Activated CD4-positive, alpha-beta T cell treated with anti-CD3 and anti-CD28 coated beads for 4 hours (primary cell): ENCODE measurements around the gene SCRG1.

Experiments
- DNase-seq, 2 donors: peaks; one replicate each; pipeline ENCODE4 v3.0.0-alpha.2; 2020

The SCRG1 gene

DNA sequence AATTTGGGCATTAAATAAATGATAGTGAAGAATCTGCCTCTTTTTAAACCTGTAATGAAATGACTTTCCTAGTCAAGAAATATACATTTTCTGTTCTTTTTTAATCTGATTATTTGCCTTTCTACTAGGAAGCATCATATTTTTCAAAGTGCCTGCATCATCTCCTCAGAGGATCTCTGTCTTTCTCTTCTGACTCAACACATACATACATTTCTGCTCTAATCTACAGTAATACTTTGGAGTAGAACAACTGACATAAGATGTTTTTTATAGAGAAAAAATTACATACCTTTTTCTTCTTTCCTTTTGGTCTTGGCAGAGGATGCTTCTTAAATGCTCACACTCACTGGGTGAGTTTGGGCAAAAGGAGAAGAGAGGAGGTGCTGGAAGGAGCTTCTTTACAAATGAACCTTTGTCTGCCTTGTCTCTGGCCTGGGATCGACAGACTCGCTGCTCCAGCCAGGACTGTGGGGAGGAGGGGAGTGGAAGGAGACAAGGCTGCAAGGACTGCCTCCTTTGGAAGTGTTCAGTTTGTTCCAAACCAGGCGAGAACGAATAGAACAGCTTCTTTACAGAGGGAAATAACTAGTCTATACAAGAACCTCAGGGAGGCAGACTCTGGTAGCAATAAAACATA lies at the start of gene SCRG1:
Gene SCRG1 (minus strand): TSS at position 338 of the 637 bp plus-strand sequence. CDS start 7,702 bp downstream, outside the sequence.
- DNase-seq, result no peak

DNA sequence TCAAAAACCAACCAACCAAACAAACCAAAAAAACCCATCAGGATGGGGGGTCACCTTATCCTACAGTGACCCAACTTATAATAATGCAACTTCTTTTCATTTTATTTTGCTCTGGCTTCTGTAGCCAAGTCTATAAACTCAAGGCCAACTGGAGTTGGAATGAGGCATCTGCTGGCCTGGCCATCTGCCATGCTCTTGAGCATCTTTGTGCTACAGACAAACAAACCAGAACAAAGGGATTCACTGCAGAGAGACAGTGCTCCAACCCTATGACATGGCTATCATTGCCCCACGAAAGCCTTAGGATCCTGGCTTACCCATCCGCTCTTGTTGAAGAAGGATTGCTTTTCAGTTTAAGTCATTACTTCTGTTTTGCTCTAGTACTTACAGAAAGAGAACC lies 49.2 kb upstream of the SCRG1 start:
- no peak for DNase-seq

DNA sequence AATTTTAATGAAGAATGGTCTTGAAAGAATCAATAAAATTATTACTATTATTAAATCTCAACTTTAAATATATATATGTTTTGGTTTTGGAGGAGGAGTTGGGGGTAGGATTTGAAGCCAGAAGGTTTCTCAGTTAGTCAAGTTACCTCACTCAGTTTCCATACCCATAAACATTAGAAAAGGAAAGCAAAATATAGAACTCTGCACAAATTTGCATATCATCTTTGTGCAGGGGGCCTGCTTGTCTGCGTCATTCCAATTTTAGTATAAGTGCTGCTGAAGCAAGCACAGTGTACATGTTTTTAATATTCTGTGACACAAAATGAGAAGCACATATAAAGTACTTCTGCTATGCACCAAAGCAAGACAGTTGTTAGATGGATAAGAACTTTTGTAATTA lies 47.5 kb upstream of the SCRG1 start:
- DNase-seq, result no peak

DNA sequence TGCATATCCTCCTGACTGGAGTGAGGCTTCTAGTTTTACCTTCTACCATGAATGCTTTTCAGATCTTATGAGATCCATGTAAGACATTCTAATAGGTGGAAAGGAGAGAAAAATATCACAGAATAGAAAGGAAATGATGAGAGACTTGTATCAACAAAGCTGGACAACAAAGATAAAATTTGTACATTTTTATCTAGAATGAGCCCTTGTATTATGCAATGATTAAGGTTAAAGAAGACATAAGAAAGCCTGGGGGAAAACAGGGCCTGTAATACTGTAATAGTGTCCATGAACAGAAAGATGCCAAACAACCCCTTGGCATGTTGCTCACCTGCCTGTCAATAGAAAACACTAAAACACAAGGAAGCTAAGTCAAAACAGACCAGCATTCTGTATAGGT lies 44.2 kb upstream of the SCRG1 start:
- no peak for DNase-seq

DNA sequence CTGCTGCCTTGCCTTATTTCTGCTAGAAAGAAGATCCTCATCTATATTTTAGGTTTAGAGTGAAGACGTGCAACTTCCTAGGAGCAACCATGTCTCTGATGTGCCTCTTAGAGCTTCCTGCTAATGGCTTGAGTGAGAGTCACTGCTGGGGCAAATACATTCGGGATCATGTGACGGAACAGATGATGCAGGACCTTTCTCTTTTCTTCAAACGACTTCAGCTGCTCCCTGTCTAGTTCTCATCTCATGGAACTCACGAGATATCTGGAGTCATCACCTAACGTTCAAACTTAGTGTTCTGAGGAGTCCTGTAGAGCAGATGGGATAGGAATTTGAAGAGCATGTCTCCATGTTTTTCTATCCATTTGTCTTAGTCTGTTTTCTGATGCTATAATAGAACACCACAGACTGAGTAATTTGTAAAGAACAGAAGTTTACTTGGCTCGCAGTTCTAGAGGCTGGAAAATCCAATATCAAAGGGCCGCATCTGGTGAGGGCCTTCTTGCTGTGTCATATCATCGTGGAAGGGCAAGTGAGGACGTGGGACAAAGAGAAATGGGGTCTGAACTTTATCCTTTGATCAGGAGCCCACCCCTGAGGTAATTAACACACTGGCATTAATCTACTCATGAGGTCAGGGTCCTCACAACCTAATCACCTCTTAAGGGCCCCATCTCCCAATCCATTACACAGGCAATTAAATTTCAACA lies 43.5 kb upstream of the SCRG1 start:
- no peak for DNase-seq

DNA sequence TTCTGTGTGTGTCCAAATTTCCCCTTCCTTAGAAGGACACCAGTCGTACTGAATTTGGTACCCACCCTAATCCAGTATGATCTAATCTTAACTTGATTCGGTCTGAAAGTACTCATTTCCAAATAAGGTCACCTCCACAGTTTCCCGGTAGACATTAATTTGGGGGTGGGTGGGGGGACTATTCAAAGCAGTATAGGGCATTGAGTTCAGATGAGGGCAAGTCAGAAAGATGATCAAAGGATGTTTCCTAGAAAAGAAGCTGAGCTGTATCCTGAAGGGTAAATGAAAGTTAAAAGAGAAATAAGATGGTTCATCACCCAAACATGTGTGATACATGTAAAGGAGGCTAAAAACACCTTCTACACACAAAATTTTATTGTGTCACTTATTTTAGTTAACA lies 42.0 kb upstream of the SCRG1 start:
- DNase-seq, result no peak

DNA sequence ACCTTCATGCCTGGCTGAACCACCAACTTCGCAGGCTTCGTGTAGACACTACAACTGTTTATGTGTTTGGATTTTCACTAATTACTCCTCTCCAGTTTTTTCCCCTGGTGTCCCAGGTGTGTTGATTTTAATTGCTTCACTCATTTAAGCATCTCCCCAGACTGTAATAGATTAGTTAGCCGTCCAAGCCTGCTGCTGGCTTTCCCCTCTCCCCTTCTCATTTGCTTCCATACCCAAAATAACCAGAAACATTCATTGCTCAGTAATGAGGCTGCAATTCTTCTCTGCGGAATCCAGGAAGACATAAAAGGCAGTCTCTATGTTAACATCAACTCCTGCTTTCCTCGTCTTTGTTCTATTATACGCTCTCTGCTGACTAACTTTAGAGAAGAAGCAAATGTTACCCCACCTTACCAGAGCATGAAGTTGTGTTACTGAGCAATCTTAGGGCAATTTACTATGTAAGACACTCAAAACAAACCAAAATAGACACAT lies 37.9 kb upstream of the SCRG1 start:
- no peak for DNase-seq

DNA sequence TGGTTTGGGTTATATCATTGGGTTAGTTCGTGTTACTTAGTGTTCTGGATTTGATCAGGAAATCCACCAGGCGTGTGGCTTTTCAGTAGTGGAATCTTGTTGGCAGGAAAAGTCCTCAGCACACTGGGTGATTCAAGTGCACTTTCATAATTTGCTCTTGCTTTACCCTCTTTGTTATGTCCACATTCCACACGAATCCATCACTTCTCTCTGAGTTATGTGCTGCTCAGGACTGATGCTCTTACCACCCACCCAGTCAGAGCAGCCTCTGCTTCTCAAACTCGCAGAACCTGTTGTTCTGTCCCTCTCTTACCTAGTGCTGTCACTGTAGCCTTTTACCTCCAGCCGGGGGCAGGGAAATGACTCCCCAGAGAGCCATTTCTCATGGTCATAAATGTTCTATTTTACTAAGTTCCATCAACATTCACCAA lies 37.2 kb upstream of the SCRG1 start:
- DNase-seq, result no peak

DNA sequence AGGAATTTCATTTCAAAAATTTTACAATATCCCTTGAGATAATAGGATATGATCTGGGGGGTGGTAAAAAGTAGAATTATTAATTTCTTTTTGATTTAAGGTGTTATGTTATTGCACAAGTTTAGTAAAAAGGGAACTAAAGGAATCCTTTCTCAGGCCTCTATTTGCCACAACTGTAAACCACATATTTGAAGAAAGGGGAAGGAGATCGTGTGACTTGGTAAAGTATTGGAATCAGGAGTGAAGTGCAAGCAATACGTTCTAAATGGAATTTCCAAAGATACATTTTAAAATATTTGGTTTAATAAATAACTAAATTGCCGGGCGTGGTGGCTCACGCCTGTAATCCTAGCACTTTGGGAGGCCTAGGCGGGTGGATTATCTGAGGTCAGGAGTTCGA lies 35.3 kb upstream of the SCRG1 start:
- DNase-seq, result no peak

DNA sequence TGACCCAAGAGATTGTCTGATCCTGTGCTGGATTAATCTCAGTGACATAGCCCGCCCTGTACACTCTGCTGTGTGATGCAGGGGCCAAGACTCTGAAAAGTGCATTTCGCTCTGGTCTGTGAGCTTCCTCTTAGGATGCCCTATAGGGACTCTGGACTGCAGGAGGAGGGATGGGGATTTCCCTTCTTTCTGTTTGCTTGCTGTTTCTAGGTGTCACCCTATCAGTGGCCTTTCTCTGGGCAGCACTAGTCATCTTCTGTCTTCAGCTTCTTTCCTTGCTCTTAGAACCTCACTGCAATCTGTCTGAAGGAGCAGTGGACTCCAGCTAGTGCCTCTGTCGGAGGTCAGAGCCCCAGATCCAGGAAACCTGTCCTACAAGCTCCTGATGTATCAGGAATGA lies 34.5 kb upstream of the SCRG1 start:
- DNase-seq, result no peak

DNA sequence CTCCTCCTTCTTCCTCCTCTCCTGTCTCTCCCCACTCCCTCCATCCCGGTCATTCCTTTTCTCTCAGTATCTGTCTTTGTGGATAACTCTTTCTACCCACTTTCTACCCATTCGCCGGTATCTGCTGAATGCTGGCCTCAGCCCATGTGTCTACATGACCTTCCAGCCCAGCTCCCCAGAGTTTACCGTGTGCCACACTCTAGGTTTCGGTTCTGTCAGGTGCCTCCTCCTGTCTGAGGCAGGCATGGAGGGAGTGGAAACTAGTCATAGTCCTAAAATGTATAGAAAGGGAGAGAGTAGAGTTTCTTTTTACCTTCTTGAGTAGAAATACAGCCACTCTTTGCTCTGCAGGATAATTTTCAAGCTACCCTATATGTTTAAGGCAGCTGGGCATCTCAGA lies 33.5 kb upstream of the SCRG1 start:
- DNase-seq, result no peak

DNA sequence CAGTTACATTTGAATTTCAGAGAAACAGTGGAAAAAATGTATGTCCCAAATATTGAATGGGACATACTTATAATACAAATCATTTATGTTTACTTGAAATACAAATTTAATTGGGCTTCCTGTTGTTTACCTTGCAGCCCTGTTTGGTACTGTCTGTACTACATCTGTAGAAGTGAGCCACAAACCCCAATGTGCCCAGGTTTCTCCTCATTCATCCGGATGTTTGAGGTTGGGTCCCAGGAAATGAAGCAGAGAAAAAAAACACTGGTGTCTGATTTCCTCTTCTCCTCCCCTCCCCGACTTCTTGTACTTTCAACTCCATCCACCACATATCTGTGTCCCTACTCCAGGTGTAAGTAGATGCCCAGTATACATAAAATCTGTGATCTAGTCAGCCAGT lies 27.1 kb upstream of the SCRG1 start:
- DNase-seq, result no peak

DNA sequence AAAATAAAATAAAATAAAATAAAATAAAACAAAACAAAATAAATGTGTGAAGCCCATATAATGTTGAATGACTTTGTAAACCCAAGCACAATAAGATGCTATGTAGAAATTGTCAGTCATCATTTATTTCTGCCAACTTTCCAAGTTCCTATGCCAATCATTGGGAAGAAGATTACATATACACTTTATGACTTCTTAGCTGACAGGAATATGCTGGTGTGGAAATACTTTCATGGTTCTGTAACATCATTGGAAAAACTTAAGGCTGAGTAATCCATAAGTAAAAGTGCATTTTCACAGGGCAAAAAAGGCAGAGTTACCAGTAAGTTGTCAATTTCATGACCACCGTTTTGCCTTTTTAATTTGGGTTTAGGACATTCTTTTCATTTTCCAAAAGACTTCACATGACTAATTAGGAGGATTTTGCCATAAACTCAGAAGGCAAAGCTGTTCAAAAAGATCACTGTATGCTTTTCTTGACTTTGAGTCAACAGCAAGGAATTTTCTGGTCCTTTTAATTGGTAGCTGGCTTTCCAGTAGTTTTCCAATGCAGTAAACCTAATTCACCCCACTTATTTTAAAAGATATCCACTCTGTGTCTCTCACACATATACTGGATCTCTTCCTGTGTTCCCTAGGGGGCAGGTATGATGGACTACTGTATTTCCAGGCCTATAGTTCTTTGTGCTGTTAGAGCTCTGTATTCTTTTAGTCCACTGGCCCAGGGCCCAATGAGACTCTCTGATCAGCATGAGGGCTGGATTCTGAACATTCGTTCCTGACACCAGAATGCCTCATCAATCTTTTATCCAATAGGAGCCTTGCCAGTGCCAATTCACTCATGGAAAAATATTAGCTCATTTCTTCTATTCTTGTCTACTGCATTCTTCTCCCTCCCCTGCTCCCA lies 26.2 kb upstream of the SCRG1 start:
- DNase-seq, result no peak

DNA sequence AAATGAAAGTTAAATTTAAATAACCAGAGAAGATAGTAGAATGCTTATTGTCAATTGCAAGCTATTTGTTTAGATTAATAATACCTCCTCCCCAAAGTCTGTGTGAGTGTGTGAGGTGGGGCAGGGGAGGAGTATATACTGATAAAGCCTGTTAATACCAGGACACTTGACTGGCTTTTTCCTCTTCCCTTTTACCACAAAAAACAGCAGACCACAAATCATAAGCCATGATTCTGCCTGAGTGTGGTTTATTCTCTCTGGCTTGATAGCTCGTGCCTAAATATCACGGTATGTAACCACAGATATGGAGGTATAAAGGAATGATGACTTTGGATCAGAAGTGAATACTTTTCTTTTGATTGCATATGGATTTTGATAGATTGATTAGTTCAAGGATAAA lies 21.9 kb upstream of the SCRG1 start:
- DNase-seq, result no peak

DNA sequence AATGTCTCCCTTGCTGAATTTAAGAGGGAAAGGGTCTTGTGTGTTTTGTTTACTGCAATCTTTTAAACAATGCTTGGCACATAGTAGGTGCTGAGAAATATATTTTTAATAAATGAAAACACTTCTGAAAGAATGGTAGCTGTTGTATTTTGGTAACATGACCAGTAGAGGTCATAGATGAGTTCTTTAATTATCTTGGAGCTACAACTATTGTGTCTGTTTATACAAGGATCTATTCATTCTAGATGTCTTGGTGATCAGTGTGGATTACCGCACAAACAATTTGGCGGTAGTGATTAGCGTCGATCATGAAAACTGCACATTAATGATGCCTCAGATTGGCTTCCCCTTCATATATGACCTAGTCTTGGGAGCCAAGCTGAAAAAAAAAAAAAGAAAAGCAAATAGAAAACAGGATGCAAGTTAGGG lies 21.4 kb upstream of the SCRG1 start:
- no peak for DNase-seq

DNA sequence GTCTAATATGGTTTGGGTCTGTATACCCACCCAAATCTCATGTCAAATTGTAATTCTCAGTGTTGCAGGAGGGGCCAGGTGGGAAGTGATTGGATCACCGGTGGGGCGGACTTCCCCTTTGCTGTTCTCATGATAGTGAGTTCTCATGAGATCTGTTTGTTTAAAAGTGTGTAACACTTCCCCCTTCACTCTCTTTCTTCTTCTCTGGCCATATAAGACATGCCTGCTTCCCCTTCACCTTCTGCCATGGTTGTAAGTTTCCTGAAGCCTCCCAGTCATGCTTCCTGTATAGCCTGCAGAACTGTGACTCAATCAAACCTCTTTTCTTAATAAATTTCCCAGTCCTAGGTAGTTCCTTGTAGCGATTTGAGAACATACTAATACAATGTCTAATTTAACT lies 19.7 kb upstream of the SCRG1 start:
- no peak for DNase-seq

DNA sequence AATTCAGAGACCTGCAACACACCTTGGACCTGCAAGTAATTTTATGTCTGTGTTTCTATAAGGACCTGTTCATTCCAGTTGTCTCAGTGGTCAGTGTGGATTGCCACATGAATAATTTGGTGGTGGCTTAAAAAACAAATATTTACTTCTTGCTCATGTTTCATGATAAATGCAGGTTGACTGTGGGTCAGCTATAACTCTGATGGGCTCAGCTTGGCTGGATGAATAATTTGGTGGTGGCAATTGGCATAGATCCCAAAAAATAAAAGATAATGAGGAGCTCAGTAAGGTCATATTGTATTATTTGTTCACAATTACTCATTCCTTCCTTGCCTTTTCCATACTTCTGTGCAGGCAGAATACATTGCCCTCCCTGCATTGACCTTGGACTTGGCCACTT lies 18.9 kb upstream of the SCRG1 start:
- no peak for DNase-seq

DNA sequence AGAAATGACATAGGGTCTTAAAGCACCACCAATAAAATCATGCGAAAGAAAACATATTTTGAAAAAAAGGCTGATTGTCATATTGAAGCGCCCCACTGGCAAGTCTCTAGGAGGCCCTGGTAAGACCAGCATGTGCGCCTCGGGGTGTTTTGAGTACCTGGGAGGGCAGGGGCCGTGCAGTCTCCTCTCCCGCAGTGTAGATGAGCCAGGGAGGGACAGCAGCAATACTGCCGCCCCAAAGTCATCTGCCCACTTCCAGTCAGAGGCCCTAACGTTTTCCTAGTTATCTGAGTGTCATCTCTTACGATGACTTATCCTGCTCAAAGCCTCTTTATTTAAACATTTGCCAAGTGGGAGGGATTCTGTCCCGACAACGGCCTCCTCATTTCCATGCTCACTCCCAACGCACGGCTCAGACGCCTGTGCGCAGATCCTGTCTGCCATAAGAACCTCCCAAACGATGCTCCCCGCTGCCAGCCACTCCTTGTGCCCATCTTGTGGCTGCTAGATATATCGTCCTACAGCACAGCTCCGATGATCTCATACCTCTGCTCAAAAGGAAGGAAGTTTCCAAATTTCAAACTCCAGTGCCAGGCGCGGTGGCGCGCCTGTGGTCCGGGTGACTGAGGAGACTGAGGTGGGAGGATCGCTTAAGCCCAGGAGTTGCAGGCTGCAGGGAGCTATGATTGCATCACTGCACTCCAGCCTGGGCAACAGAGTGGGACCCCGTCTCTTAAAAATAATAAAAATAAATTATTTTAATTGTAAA lies 17.2 kb upstream of the SCRG1 start:
- no peak for DNase-seq

DNA sequence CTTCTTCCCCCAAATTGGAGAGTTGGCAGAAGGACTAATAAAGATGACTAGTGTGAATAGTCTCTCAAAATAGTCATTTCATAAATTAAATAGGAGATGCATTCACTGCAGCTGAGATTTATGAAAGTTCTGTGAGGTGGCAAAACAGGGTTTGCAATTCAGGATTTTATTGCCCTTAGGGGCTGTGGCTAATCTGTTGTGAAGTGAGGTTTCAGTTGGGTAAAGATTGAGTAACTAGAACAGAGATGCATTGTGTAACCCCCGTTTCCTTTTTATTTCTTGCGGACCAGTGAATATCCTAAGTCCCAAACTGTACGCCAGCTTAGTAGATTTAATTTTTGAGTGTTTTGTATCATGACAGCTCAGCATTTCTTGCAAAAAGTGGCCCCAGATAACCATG lies 16.2 kb upstream of the SCRG1 start:
- no peak for DNase-seq

DNA sequence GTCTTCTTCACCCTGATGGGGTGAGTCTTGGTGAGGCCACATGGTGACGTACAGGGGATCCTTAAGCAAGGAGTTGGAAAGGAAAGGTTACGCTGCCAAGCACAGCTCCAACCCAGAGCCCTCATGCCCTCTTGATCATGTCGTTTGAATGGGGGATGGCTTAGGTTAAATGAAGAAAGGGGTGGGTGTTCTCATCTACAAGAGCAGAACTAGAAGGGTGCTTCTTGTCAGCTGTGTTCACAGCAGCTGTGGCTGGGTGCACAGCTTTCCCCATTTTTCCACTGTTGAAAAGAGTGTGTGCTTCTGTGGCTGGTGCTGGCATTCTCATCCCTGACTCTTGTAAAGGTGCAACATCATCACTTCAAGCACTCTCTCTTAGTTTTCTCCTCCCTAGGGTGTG lies 15.5 kb upstream of the SCRG1 start:
- no peak for DNase-seq

DNA sequence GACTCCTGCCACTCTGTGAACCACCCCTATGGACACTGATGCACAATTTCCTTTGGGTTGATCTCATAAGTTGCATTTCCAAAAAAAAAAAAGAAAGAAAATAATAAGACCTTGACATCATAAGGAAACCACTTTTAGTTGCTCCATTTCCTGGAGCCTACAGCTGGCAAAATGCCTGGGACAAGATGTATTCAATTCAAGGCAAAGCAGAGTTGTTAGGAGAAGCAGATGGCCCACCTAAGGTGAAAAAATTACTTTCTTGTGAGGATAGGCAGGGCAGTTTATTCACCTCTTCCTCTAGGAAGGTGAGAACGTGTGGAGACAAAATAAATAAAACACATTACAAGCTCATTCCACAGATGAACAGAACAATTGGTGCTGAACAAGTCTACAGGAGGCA lies 14.1 kb upstream of the SCRG1 start:
- no peak for DNase-seq

DNA sequence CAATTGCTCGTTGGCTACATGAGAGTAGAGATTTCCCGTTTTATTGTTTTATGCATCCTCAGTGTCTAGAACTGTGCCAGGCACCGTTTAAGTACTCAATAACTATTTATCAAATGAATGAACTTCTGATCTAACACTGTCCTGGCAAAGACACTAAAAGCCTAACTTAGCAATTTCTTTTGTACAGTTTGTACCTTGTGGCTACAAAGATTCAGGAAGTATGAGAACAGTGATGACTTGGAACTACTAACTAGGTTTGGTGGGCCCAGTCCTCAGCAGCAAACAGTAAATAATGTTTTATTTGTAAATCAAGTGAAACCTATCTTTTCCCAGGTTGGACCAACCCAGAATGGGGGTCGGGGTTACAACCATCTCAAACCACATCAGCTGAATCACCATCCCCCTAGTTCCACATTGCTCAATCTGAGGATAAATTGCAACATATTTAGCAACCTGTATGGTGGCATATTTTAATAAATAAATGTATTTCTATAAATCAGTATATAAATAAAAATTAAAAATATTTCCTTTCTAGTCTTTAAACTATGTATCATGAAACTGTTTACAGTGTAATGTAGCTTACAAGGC lies 12.3 kb upstream of the SCRG1 start:
- DNase-seq, result no peak
